ENCODE measurements around the gene SH3GL1. TPM values are rescaled to one million over a fixed set of nuclear protein-coding genes. Genes with fewer than 3 reads are reported as not detected.
A peak's percentile ranks its signal among the peaks of the same experiment; 100 is the strongest.

Gene SH3GL1
- polyA plus RNA-seq, 1 of the 3 experiments (the other 2 are of a cell fraction): 82.8 TPM

DNA sequence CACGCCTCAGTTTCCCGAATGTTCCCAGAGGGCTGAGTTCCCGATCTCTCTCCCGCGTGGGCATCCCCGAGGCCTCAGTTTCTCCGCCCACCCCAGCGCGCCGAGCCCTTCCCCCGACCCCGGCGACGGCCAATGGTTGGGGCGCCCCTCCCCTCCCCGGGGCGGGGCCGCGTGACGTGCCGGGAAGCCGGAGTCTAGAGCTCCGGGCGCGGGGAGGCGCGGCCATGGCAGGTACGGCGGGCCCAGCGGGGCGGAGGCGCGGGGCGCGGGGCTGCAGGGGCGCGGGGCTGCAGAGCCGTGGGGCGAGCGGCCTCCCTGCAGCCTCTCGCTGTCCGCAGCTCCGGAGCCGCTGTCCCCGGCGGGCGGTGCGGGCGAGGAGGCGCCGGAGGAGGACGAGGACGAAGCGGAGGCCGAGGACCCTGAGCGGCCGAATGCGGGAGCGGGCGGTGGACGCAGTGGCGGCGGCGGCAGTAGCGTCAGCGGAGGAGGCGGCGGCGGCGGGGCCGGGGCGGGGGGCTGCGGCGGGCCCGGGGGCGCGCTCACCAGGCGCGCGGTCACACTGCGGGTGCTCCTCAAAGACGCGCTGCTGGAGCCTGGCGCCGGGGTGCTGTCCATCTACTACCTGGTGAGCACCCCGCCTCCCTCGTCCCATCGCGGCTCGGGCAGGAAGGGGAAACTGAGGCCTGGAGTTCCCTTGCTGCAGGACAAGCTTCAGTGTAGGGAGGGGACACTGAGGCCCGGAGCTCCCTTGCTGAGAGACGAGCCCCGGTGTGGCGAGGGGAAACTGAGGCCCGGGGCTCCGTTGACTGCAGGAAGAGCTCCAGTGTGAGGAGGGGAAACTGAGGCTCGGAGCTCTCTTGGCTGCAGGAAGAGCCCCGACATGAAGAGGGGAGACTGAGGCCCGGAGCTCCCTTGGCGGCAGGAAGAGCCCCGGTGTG, 56.7 kb downstream of the SH3GL1 start, which contains the start of gene MPND:
MPND (plus strand) TSS at position 193 of the 938 bp plus-strand sequence; CDS start at position 225, 32 bp downstream.
- ChIA-PET POLR2A (interaction anchor here (0.5 to 3.6 kb wide), 17 partner anchors 10 to 97 kb away, joined by 3 to 32 read pairs (median 5); partner anchors contain the start of genes FSD1, SH3GL1, SHD and YJU2), CTCF (interaction anchor here (0.6 to 4.7 kb wide), 19 partner anchors 10 to 111 kb away, joined by 3 to 50 read pairs (median 4); partner anchors contain the start of genes SH3GL1 and YJU2)
- H2AFZ ChIP-seq (ENCODE audit: low read depth): peak within 1 kb of the TSS; percentile 91
- peak within 1 kb of the TSS; percentile 72 to 91 for H3K27ac ChIP-seq (ENCODE audit: low read depth in 2 of 2, low read length in 1 of 2)
- no peaks in the 10 kb centered on the region for H3K9me3 ChIP-seq
- H3K79me2 ChIP-seq (ENCODE audit: insufficient read depth): 0 out of 2 replicates have a peak, but pooled peaks cover 5% of the 10 kb centered on the region
- peak; percentile 94 for DNase-seq
- no peaks in the 10 kb centered on the region for H3K27me3 ChIP-seq (ENCODE audit: insufficient read depth)
- WGBS (ENCODE audit: low lambda C conversion rate): 9% methylated on average over 16 of the region's 101 CpGs
- peak within 1 kb of the TSS; percentile 63 to 69 for H3K4me3 ChIP-seq (ENCODE audit: low read depth in 2 of 2, low read length in 1 of 2)
- H3K4me1 ChIP-seq (ENCODE audit: control insufficient read depth in 1 of 2, insufficient read depth in 2 of 2, low read depth in 1 of 2, low read length in 1 of 2): peaks cover 0 to 11% of the 10 kb centered on the region in 2 experiments; a peak in 1 of 4 replicates
- no peaks in the 10 kb centered on the region for H3K9me2 ChIP-seq
- H4K20me1 ChIP-seq (ENCODE audit: insufficient read depth): no peaks in the 10 kb centered on the region
- H3K4me2 ChIP-seq: peak within 1 kb of the TSS; percentile 91
- peaks cover 2 to 8% of the 10 kb centered on the region in 2 experiments for H3K36me3 ChIP-seq (replicated peaks in 1 of 2; ENCODE audit: control insufficient read depth in 1 of 2, insufficient read depth in 2 of 2, low read length in 1 of 2)
- peak within 1 kb of the TSS; percentile 78 for H3K9ac ChIP-seq
- H3F3A ChIP-seq (replicated peaks; ENCODE audit: insufficient read depth): no peaks in the 10 kb centered on the region
- TF ChIP-seq, protein P1, sequence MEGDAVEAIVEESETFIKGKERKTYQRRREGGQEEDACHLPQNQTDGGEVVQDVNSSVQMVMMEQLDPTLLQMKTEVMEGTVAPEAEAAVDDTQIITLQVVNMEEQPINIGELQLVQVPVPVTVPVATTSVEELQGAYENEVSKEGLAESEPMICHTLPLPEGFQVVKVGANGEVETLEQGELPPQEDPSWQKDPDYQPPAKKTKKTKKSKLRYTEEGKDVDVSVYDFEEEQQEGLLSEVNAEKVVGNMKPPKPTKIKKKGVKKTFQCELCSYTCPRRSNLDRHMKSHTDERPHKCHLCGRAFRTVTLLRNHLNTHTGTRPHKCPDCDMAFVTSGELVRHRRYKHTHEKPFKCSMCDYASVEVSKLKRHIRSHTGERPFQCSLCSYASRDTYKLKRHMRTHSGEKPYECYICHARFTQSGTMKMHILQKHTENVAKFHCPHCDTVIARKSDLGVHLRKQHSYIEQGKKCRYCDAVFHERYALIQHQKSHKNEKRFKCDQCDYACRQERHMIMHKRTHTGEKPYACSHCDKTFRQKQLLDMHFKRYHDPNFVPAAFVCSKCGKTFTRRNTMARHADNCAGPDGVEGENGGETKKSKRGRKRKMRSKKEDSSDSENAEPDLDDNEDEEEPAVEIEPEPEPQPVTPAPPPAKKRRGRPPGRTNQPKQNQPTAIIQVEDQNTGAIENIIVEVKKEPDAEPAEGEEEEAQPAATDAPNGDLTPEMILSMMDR (IDR thresholded peaks at IDR 0.05): no peak
- TF ChIP-seq, protein P2, sequence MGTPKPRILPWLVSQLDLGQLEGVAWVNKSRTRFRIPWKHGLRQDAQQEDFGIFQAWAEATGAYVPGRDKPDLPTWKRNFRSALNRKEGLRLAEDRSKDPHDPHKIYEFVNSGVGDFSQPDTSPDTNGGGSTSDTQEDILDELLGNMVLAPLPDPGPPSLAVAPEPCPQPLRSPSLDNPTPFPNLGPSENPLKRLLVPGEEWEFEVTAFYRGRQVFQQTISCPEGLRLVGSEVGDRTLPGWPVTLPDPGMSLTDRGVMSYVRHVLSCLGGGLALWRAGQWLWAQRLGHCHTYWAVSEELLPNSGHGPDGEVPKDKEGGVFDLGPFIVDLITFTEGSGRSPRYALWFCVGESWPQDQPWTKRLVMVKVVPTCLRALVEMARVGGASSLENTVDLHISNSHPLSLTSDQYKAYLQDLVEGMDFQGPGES (IDR thresholded peaks at IDR 0.05; ENCODE audit: low read depth, low read length): no peak
- TF ChIP-seq, protein P3, sequence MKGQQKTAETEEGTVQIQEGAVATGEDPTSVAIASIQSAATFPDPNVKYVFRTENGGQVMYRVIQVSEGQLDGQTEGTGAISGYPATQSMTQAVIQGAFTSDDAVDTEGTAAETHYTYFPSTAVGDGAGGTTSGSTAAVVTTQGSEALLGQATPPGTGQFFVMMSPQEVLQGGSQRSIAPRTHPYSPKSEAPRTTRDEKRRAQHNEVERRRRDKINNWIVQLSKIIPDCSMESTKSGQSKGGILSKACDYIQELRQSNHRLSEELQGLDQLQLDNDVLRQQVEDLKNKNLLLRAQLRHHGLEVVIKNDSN (IDR thresholded peaks at IDR 0.05; ENCODE audit: borderline replicate concordance, low read depth): no peak
- TF ChIP-seq, protein P4, sequence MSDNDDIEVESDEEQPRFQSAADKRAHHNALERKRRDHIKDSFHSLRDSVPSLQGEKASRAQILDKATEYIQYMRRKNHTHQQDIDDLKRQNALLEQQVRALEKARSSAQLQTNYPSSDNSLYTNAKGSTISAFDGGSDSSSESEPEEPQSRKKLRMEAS (IDR thresholded peaks at IDR 0.05; ENCODE audit: low read depth): no peak
- TF ChIP-seq ZBTB33 (IDR thresholded peaks at IDR 0.05; ENCODE audit: borderline replicate concordance, low read depth) (no peak), SIN3A (IDR thresholded peaks at IDR 0.05; ENCODE audit: borderline replicate concordance, low read depth, low read length) (no peak), FOXJ3 (CRISPR knock-in tag; IDR thresholded peaks at IDR 0.05) (no peak), RAD21 (IDR thresholded peaks at IDR 0.05; ENCODE audit: low read length) (no peak), REST (IDR thresholded peaks at IDR 0.05; ENCODE audit: low read depth, low read length) (no peak), RXRA (IDR thresholded peaks at IDR 0.05; ENCODE audit: borderline replicate concordance, low read depth) (no peak), RCOR1 (IDR thresholded peaks at IDR 0.05; ENCODE audit: low read length) (no peak), CHD2 (IDR thresholded peaks at IDR 0.05; ENCODE audit: low read length, partially characterized antibody) (peak; percentile 54), RFX5 (IDR thresholded peaks at IDR 0.05; ENCODE audit: low read length) (0 out of 2 replicates have a peak, but pooled peaks have one; percentile 26), FOSL2 (IDR thresholded peaks at IDR 0.05; ENCODE audit: borderline replicate concordance, low read depth) (no peak), USF2 (IDR thresholded peaks at IDR 0.05; ENCODE audit: borderline replicate concordance, low read depth, low read length) (no peak), JUND (IDR thresholded peaks at IDR 0.05) (no peak), NFIC (IDR thresholded peaks at IDR 0.05; ENCODE audit: borderline replicate concordance) (no peak), MXI1 (IDR thresholded peaks at IDR 0.05; ENCODE audit: low read depth, low read length) (peak; percentile 28; the same call in 1 of the 2 replicates), TCF12 (IDR thresholded peaks at IDR 0.05) (no peak), SMC3 (IDR thresholded peaks at IDR 0.05; ENCODE audit: low read depth, low read length) (no peak)
